BLaER1 (cell line): ENCODE results near the gene ATL3.

Source experiments
- H3K27ac ChIP-seq: shearing (Covaris generic); formaldehyde crosslinking; 2 replicates; pipeline ENCODE4 v1.8.1; 2022
- H3K27me3 ChIP-seq: shearing (Covaris generic); formaldehyde crosslinking; 2 replicates; pipeline ENCODE4 v1.8.1; 2022
- H3K36me3 ChIP-seq: shearing (Covaris generic); formaldehyde crosslinking; 2 replicates; pipeline ENCODE4 v1.8.1; 2022
- H3K4me1 ChIP-seq: shearing (Covaris generic); formaldehyde crosslinking; 2 replicates; pipeline ENCODE4 v1.8.1; 2022
- H3K4me2 ChIP-seq: shearing (Covaris generic); formaldehyde crosslinking; 2 replicates; pipeline ENCODE4 v1.8.1; 2022
- H3K4me3 ChIP-seq: shearing (Covaris generic); formaldehyde crosslinking; 2 replicates; pipeline ENCODE4 v1.8.1; 2022
- H3K9ac ChIP-seq: shearing (Covaris generic); formaldehyde crosslinking; 2 replicates; pipeline ENCODE4 v1.8.1; 2022
- H3K9me3 ChIP-seq: shearing (Covaris generic); formaldehyde crosslinking; 2 replicates; pipeline ENCODE4 v1.8.1; 2022
- H4K20me1 ChIP-seq: shearing (Covaris generic); formaldehyde crosslinking; 2 replicates; pipeline ENCODE4 v1.8.1; 2022
- Cebpa-rat ChIP-seq: shearing (Covaris generic); IDR thresholded peaks from 2 replicates; pipeline ENCODE4 v1.8.1; 2022

The ATL3 gene

GRCh38 chr11:63682066-63683021, 11.2 kb upstream of the ATL3 start:
- peak overlapping the region; percentile 85 for H3K4me3 ChIP-seq
- H3K4me1 ChIP-seq, result peaks cover 39% of the 10 kb centered on the region
- H4K20me1 ChIP-seq, result peaks cover 49% of the 10 kb centered on the region
- no peaks in the 10 kb centered on the region for H3K9me3 ChIP-seq
- peak overlapping the region; percentile 91 for H3K9ac ChIP-seq
- TF ChIP-seq Cebpa-rat, result no peak
- H3K27me3 ChIP-seq, result no peaks in the 10 kb centered on the region
- H3K27ac ChIP-seq, result peak overlapping the region; percentile 86
- H3K4me2 ChIP-seq, result peak overlapping the region; percentile 92
- peaks cover 14% of the 10 kb centered on the region; the same call in 1 of the 2 replicates for H3K36me3 ChIP-seq

- peak within 1 kb of the TSS; percentile 86 for H3K27ac ChIP-seq
- peak within 1 kb of the TSS; percentile 91 for H3K9ac ChIP-seq
- peak within 1 kb of the TSS; percentile 92 for H3K4me2 ChIP-seq
- no peaks in the 10 kb centered on the region for H3K27me3 ChIP-seq
- peaks cover 43% of the 10 kb centered on the region for H4K20me1 ChIP-seq
- peaks cover 14% of the 10 kb centered on the region; the same call in 1 of the 2 replicates for H3K36me3 ChIP-seq
- no peaks in the 10 kb centered on the region for H3K9me3 ChIP-seq
- peaks cover 34% of the 10 kb centered on the region for H3K4me1 ChIP-seq
- TF ChIP-seq Cebpa-rat, result no peak
- H3K4me3 ChIP-seq, result peak within 1 kb of the TSS; percentile 85
Measured at GRCh38 chr11:63681321-63682065, 10.3 kb upstream of the ATL3 start, which contains the start of gene RTN3. RTN3 (plus strand) TSS chr11:63681500; CDS start chr11:63681637, 137 bp downstream.

- H4K20me1 ChIP-seq, result peaks cover 37% of the 10 kb centered on the region
- TF ChIP-seq Cebpa-rat, result no peak
- peaks cover 34% of the 10 kb centered on the region for H3K4me1 ChIP-seq
- no peak overlapping the region for H3K9ac ChIP-seq
- H3K27me3 ChIP-seq, result no peaks in the 10 kb centered on the region
- peak overlapping the region; percentile 14; the same call in 1 of the 2 replicates for H3K27ac ChIP-seq
- peaks cover 12% of the 10 kb centered on the region; the same call in 1 of the 2 replicates for H3K36me3 ChIP-seq
- no peaks in the 10 kb centered on the region for H3K9me3 ChIP-seq
- peak overlapping the region; percentile 74 for H3K4me2 ChIP-seq
- peak overlapping the region; percentile 85 for H3K4me3 ChIP-seq
Measured at GRCh38 chr11:63680834-63681320, 9.7 kb upstream of the ATL3 start.

GRCh38 chr11:63673579-63673978, 2.4 kb upstream of the ATL3 start:
- no peaks in the 10 kb centered on the region for H3K9me3 ChIP-seq
- no peak for TF ChIP-seq Cebpa-rat
- H3K27me3 ChIP-seq, result no peaks in the 10 kb centered on the region
- no peak overlapping the region for H3K4me2 ChIP-seq
- peaks cover 20% of the 10 kb centered on the region for H4K20me1 ChIP-seq
- no peak overlapping the region for H3K4me3 ChIP-seq
- H3K27ac ChIP-seq, result no peak overlapping the region
- H3K9ac ChIP-seq, result no peak overlapping the region
- no peaks in the 10 kb centered on the region for H3K36me3 ChIP-seq
- H3K4me1 ChIP-seq, result peaks cover 23% of the 10 kb centered on the region

GRCh38 chr11:63672936-63673539, 1.9 kb upstream of the ATL3 start:
- Histone ChIP-seq H3K36me3 (peaks cover 2% of the 10 kb centered on the region; the same call in 1 of the 2 replicates), H3K9me3 (no peaks in the 10 kb centered on the region), H3K4me3 (no peak overlapping the region), H3K27me3 (no peaks in the 10 kb centered on the region), H3K9ac (no peak overlapping the region), H3K4me1 (peaks cover 25% of the 10 kb centered on the region), H3K4me2 (no peak overlapping the region), H3K27ac (no peak overlapping the region), H4K20me1 (peaks cover 25% of the 10 kb centered on the region)
- TF ChIP-seq Cebpa-rat, result no peak

GRCh38 chr11:63672156-63672463, 934 bp upstream of the ATL3 start:
- peak overlapping the region; percentile 85; the same call in 1 of the 2 replicates for H3K4me3 ChIP-seq
- peak overlapping the region; percentile 95; the same call in 1 of the 2 replicates for H3K9ac ChIP-seq
- peak overlapping the region; percentile 93 for H3K27ac ChIP-seq

GRCh38 chr11:63670433-63671321, 499 bp downstream of the ATL3 start:
- Histone ChIP-seq H3K9me3 (no peaks in the 10 kb centered on the region), H3K4me2 (peak overlapping the region; percentile 87), H3K4me1 (peaks cover 40% of the 10 kb centered on the region), H3K27me3 (no peaks in the 10 kb centered on the region), H3K36me3 (peaks cover 25% of the 10 kb centered on the region), H3K9ac (peak overlapping the region; percentile 95), H3K4me3 (peak overlapping the region; percentile 85), H4K20me1 (peaks cover 49% of the 10 kb centered on the region), H3K27ac (peak overlapping the region; percentile 93)
- TF ChIP-seq Cebpa-rat, result peak; percentile 15; the same call in 1 of the 2 replicates

More at GRCh38 chr11:63672156-63672463, 934 bp upstream of the ATL3 start:
- H3K9me3 ChIP-seq, result no peaks in the 10 kb centered on the region
- H4K20me1 ChIP-seq, result peaks cover 34% of the 10 kb centered on the region
- peak overlapping the region; percentile 87 for H3K4me2 ChIP-seq
- no peaks in the 10 kb centered on the region for H3K27me3 ChIP-seq
- TF ChIP-seq Cebpa-rat, result no peak
- H3K4me1 ChIP-seq, result peaks cover 35% of the 10 kb centered on the region
- H3K36me3 ChIP-seq, result peaks cover 11% of the 10 kb centered on the region

GRCh38 chr11:63670096-63670432, 1.1 kb downstream of the ATL3 start:
- H3K27ac ChIP-seq, result peak overlapping the region; percentile 93
- TF ChIP-seq Cebpa-rat, result no peak
- H3K4me1 ChIP-seq, result peaks cover 40% of the 10 kb centered on the region
- H3K9ac ChIP-seq, result peak overlapping the region; percentile 95
- peak overlapping the region; percentile 85 for H3K4me3 ChIP-seq
- peak overlapping the region; percentile 87 for H3K4me2 ChIP-seq
- H3K9me3 ChIP-seq, result no peaks in the 10 kb centered on the region
- H3K36me3 ChIP-seq, result peaks cover 30% of the 10 kb centered on the region
- H3K27me3 ChIP-seq, result no peaks in the 10 kb centered on the region
- peaks cover 55% of the 10 kb centered on the region for H4K20me1 ChIP-seq
